ENCODE results near the gene POMP.

GRCh38 chr13:28697441-28697840, 38.5 kb downstream of the POMP start:
- TF ChIP-seq CTCF (IDR thresholded peaks at IDR 0.05) (no peak), POLR2A (IDR thresholded peaks at IDR 0.05; ENCODE audit: low read depth) (no peak), POLR2AphosphoS5 (IDR thresholded peaks at IDR 0.05) (no peak), EP300 (IDR thresholded peaks at IDR 0.05) (no peak)
